Suprapubic skin (tissue), 4 donors: ENCODE data around the gene KIF14.

Source experiments
- EP300 ChIP-seq: sonication (generic); formaldehyde crosslinking; IDR thresholded peaks from one replicate; pipeline ENCODE4 v1.6.1; 2017; ENCODE audit warnings: antibody characterized with exemption
- POLR2A ChIP-seq, 2 donors: fragments of 450-650 bp; IDR thresholded peaks; one replicate each; pipeline ENCODE4 v1.6.1; 2017; ENCODE audit warnings: antibody characterized with exemption in 2 of 2, mild to moderate bottlenecking in 2 of 2, moderate library complexity in 2 of 2
- POLR2AphosphoS5 ChIP-seq, 3 donors: sonication (generic); formaldehyde crosslinking; IDR thresholded peaks; one replicate each; pipeline ENCODE4 v1.6.1; 2017; ENCODE audit warnings: antibody characterized with exemption in 3 of 3
- TF ChIP-seq, protein P1 (sequence below), 2 donors: fragments of 200-600 bp in 1 of 2; fragments of 450-650 bp in 1 of 2; sonication (generic) in 1 of 2; IDR thresholded peaks; one replicate each; pipeline ENCODE4 v1.5.1; 2016 to 2019; ENCODE audit warnings: antibody characterized with exemption in 2 of 2, mild to moderate bottlenecking in 1 of 2, moderate library complexity in 1 of 2

DNA sequence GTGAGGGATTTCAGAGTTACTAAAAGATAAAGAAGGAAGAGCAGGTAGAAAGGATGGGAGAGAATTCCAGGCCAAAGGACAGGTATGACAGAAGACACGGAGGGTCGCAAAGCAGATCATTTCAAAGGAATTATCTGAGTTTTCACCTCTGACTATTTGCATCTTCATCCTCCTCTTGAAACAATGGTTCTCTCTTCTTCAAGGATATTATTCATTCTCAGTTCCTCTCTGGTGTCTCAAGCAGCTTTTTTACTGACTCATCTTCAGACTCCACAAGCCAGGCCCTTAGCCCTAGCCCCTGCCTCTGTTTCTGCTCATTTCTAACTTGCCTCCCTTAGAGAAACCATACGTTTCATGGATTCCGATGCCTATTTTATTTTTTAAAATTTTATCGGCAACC lies 34.1 kb upstream of the KIF14 start:
- TF ChIP-seq, protein P1, sequence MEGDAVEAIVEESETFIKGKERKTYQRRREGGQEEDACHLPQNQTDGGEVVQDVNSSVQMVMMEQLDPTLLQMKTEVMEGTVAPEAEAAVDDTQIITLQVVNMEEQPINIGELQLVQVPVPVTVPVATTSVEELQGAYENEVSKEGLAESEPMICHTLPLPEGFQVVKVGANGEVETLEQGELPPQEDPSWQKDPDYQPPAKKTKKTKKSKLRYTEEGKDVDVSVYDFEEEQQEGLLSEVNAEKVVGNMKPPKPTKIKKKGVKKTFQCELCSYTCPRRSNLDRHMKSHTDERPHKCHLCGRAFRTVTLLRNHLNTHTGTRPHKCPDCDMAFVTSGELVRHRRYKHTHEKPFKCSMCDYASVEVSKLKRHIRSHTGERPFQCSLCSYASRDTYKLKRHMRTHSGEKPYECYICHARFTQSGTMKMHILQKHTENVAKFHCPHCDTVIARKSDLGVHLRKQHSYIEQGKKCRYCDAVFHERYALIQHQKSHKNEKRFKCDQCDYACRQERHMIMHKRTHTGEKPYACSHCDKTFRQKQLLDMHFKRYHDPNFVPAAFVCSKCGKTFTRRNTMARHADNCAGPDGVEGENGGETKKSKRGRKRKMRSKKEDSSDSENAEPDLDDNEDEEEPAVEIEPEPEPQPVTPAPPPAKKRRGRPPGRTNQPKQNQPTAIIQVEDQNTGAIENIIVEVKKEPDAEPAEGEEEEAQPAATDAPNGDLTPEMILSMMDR (IDR thresholded peaks at IDR 0.05), result no peak
- TF ChIP-seq POLR2AphosphoS5 (IDR thresholded peaks at IDR 0.05), result no peak
- no peak for TF ChIP-seq POLR2A (IDR thresholded peaks at IDR 0.05)
- no peak for TF ChIP-seq EP300
